IMR-90 (cell line): ENCODE measurements around the gene HNRNPM. TPM values are rescaled to one million over a fixed set of nuclear protein-coding genes. Genes with fewer than 3 reads are reported as not detected.

Experiments used
- ATAC-seq: fragments of 200-7000 bp; cut with Tn5 transposase; 2 replicates; pipeline ENCODE4 v1.9.1; 2020; ENCODE audit warnings: low read depth, mild to moderate bottlenecking, moderate library complexity
- BruUV-seq: library from RNA; stranded (reverse); fragments of 400-500 nt; replicated peaks from 2 replicates; lab custom pipeline; 2021; lab: Mats Ljungman, UMichigan
- CTCF ChIA-PET: fragments of 300-600 bp; formaldehyde crosslinking; extraction: SDS; loops from one replicate; lab custom pipeline; 2021; ENCODE audit warnings: antibody characterized with exemption; lab: Yijun Ruan, JAX
- POLR2A ChIA-PET: fragments of 300-600 bp; sonication (Branson Sonifier 250); formaldehyde crosslinking; loops from one replicate; lab custom pipeline; 2022; ENCODE audit warnings: antibody characterized with exemption; ENCODE audit not compliant: unreplicated experiment; lab: Charles Lee
- DNase-seq: peaks from one replicate; pipeline ENCODE4 v3.0.0; 2013
- H2AFZ ChIP-seq: replicated peaks from 2 replicates; pipeline ENCODE3; 2013; ENCODE audit warnings: low read length, mild to moderate bottlenecking; ENCODE audit not compliant: poor library complexity
- H2AK5ac ChIP-seq: 2 replicates; pipeline ENCODE4 v1.6.1; 2013; ENCODE audit warnings: low read depth, low read length, inconsistent platforms
- H2AK9ac ChIP-seq: replicated peaks from 2 replicates; pipeline ENCODE3; 2013; ENCODE audit warnings: mild to moderate bottlenecking, low read depth, low read length, moderate library complexity; ENCODE audit not compliant: poor library complexity
- H2BK120ac ChIP-seq: 2 replicates; pipeline ENCODE4 v1.6.1; 2013; ENCODE audit warnings: low read depth, low read length, inconsistent platforms
- H2BK15ac ChIP-seq: 3 replicates; pipeline ENCODE4 v1.6.1; 2013; ENCODE audit warnings: low read depth, low read length, inconsistent platforms
- H2BK20ac ChIP-seq: 2 replicates; pipeline ENCODE4 v1.6.1; 2013; ENCODE audit warnings: low read depth, mild to moderate bottlenecking, inconsistent platforms, low read length, moderate library complexity
- H2BK5ac ChIP-seq: 2 replicates; pipeline ENCODE4 v1.6.1; 2013; ENCODE audit warnings: mild to moderate bottlenecking, low read depth, low read length, inconsistent platforms; ENCODE audit not compliant: poor library complexity, severe bottlenecking
- H3K14ac ChIP-seq: replicated peaks from 2 replicates; pipeline ENCODE4 v1.6.1; 2013; ENCODE audit warnings: low read depth, low read length, inconsistent platforms
- H3K18ac ChIP-seq: 2 replicates; pipeline ENCODE4 v1.6.1; 2013; ENCODE audit warnings: low read depth, low read length, control low read depth
- H3K23ac ChIP-seq: 2 replicates; pipeline ENCODE4 v1.6.1; 2013; ENCODE audit warnings: low read depth, low read length, inconsistent platforms
- H3K27ac ChIP-seq: 2 replicates; pipeline ENCODE4 v1.5.1; 2013; ENCODE audit warnings: mild to moderate bottlenecking, control low read depth, low read length; ENCODE audit not compliant: insufficient read depth
- H3K27me3 ChIP-seq: 2 replicates; pipeline ENCODE4 v1.6.1; 2013; ENCODE audit warnings: low read length; ENCODE audit not compliant: control insufficient read depth, insufficient read depth
- H3K36me3 ChIP-seq: 2 replicates; pipeline ENCODE4 v1.6.1; 2013; ENCODE audit warnings: low read length, mixed read lengths; ENCODE audit not compliant: control insufficient read depth, insufficient read depth
- H3K4ac ChIP-seq: 2 replicates; pipeline ENCODE4 v1.6.1; 2013; ENCODE audit warnings: low read depth, low read length, inconsistent platforms
- H3K4me1 ChIP-seq: 2 replicates; pipeline ENCODE4 v1.6.1; 2013; ENCODE audit warnings: low read length, mixed read lengths; ENCODE audit not compliant: control insufficient read depth, insufficient read depth
- H3K4me2 ChIP-seq: 2 replicates; pipeline ENCODE4 v1.6.1; 2013; ENCODE audit warnings: low read depth, mild to moderate bottlenecking, control low read depth, low read length, moderate library complexity
- H3K4me3 ChIP-seq: 2 replicates; pipeline ENCODE4 v1.5.1; 2013; ENCODE audit warnings: low read depth, mild to moderate bottlenecking, control low read depth, low read length, moderate library complexity; ENCODE audit not compliant: insufficient read depth
- H3K56ac ChIP-seq: 2 replicates; pipeline ENCODE4 v1.6.1; 2013; ENCODE audit warnings: low read length, inconsistent platforms; ENCODE audit not compliant: insufficient read depth; ENCODE audit errors: extremely low read depth
- H3K79me1 ChIP-seq, 2 experiments: 2 replicates each; pipeline ENCODE4 v1.6.1; 2013; ENCODE audit warnings: low read length in 2 of 2, inconsistent platforms in 1 of 2, low read depth in 1 of 2
- H3K9ac ChIP-seq: 2 replicates; pipeline ENCODE4 v1.6.1; 2013; ENCODE audit warnings: low read depth, low read length, control low read depth
- H3K9me1 ChIP-seq: 2 replicates; pipeline ENCODE4 v1.6.1; 2013; ENCODE audit warnings: low read length, inconsistent platforms; ENCODE audit not compliant: insufficient read depth
- H3K9me3 ChIP-seq: 2 replicates; pipeline ENCODE4 v1.6.1; 2013; ENCODE audit warnings: low read length; ENCODE audit not compliant: control insufficient read depth, insufficient read depth
- H4K20me1 ChIP-seq: 2 replicates; pipeline ENCODE4 v1.6.1; 2013; ENCODE audit warnings: low read length, inconsistent platforms; ENCODE audit not compliant: insufficient read depth
- H4K5ac ChIP-seq: 2 replicates; pipeline ENCODE4 v1.6.1; 2013; ENCODE audit warnings: mild to moderate bottlenecking, low read depth, low read length, control low read depth
- H4K8ac ChIP-seq, 2 experiments: 2 replicates each; pipeline ENCODE4 v1.6.1; 2013; ENCODE audit warnings: low read depth in 2 of 2, low read length in 2 of 2, control low read depth in 1 of 2, inconsistent platforms in 1 of 2
- H4K91ac ChIP-seq: 2 replicates; pipeline ENCODE4 v1.6.1; 2013; ENCODE audit warnings: low read depth, low read length, inconsistent platforms; ENCODE audit not compliant: insufficient read depth
- BHLHE40 ChIP-seq: fragments of 150-350 bp; IDR thresholded peaks from 2 replicates; pipeline ENCODE4 v1.6.1; 2016; ENCODE audit warnings: mild to moderate bottlenecking, low read depth, low read length
- CTCF ChIP-seq: conservative IDR thresholded peaks from 2 replicates; pipeline ENCODE4 v1.5.1; 2012; ENCODE audit warnings: mild to moderate bottlenecking, low read depth, low read length, improper control_type of control experiment
- ELK1 ChIP-seq: fragments of 150-350 bp; IDR thresholded peaks from 2 replicates; pipeline ENCODE4 v1.6.1; 2016; ENCODE audit warnings: low read depth, mild to moderate bottlenecking, low read length, moderate library complexity, borderline replicate concordance
- FOS ChIP-seq: fragments of 150-350 bp; IDR thresholded peaks from 2 replicates; pipeline ENCODE4 v1.6.1; 2016; ENCODE audit warnings: low read depth, low read length
- MAFK ChIP-seq: IDR thresholded peaks from 2 replicates; pipeline ENCODE4 v1.6.1; 2012; ENCODE audit warnings: low read depth, low read length, improper control_type of control experiment
- MAZ ChIP-seq: IDR thresholded peaks from 2 replicates; pipeline ENCODE4 v1.6.1; 2012; ENCODE audit warnings: low read depth, mild to moderate bottlenecking, low read length, improper control_type of control experiment, moderate library complexity, borderline replicate concordance
- MXI1 ChIP-seq: IDR thresholded peaks from 2 replicates; pipeline ENCODE4 v1.6.1; 2012; ENCODE audit warnings: low read depth, mild to moderate bottlenecking, low read length, moderate library complexity, borderline replicate concordance
- NFE2L2 ChIP-seq: fragments of 150-350 bp; IDR thresholded peaks from 2 replicates; pipeline ENCODE4 v1.6.1; 2016; ENCODE audit warnings: low read depth, mild to moderate bottlenecking, low read length
- POLR2A ChIP-seq: IDR thresholded peaks from 2 replicates; pipeline ENCODE4 v1.6.1; 2012; ENCODE audit warnings: mild to moderate bottlenecking, low read depth, low read length
- RCOR1 ChIP-seq: IDR thresholded peaks from 2 replicates; pipeline ENCODE4 v1.6.1; 2012; ENCODE audit warnings: mild to moderate bottlenecking, low read length, improper control_type of control experiment; ENCODE audit not compliant: insufficient replicate concordance
- RFX5 ChIP-seq: IDR thresholded peaks from 2 replicates; pipeline ENCODE4 v1.8.0; 2012; ENCODE audit warnings: low read depth, mild to moderate bottlenecking, low read length, moderate library complexity
- SMC3 ChIP-seq: fragments of 150-350 bp; IDR thresholded peaks from 2 replicates; pipeline ENCODE4 v1.6.1; 2016; ENCODE audit warnings: low read depth, mild to moderate bottlenecking, antibody characterized with exemption, low read length, moderate library complexity
- USF2 ChIP-seq: fragments of 150-350 bp; IDR thresholded peaks from 2 replicates; pipeline ENCODE4 v1.6.1; 2017; ENCODE audit warnings: mild to moderate bottlenecking, antibody characterized with exemption, low read length, low read depth
- WGBS, 2 experiments: methylation state at CpG; one replicate each; pipeline versions ENCODE4 v1.1.5 to v1.1.7; 2013; ENCODE audit warnings: missing lambda C conversion rate in 2 of 2; ENCODE audit not compliant: insufficient read length in 1 of 2; ENCODE audit errors: extremely low coverage in 2 of 2; 5-methylcytosine and 5-hydroxymethylcytosine counted together
- dilution Hi-C: fragments of 300-500 bp; cut with HindIII; formaldehyde crosslinking; loops from one replicate; pipeline ENCODE4 v1.14.3; 2018; ENCODE audit warnings: low sequenced_read_pairs; ENCODE audit not compliant: unreplicated experiment
- in situ Hi-C: fragments of 300-500 bp; cut with MboI; formaldehyde crosslinking; loops from 3 replicates; pipeline ENCODE4 v1.14.3; 2019; ENCODE audit warnings: low sequenced_read_pairs, inconsistent platforms, mixed read lengths
- intact Hi-C: fragments of 100-400 bp; cut with micrococcal nuclease; formaldehyde crosslinking; loops from 2 replicates; pipeline ENCODE4 v1.10.0; 2022
- polyA plus RNA-seq, 3 experiments: library from polyadenylated mRNA; depleted of rRNA; stranded (reverse); fragments of >200 nt; gene quantifications; 2 replicates each; pipeline ENCODE4 v1.2.3, GENCODE V29; 2012; ENCODE audit warnings: low replicate concordance in 1 of 3
- total RNA-seq: library from RNA; depleted of rRNA; stranded (reverse); fragments of >200 nt; gene quantifications from 2 replicates; pipeline ENCODE4 v1.2.3, GENCODE V29; 2012

The HNRNPM gene
- total and polyA plus RNA-seq, 2 of the 4 experiments (the other 2 are of a cell fraction), result 75.6 to 197 TPM

GRCh38 chr19:8510589-8511115 is 65.9 kb downstream of the HNRNPM start:
- peaks cover 6 to 17% of the 10 kb centered on the region in 2 experiments; a peak in 3 of 4 replicates for H3K79me1 ChIP-seq
- H2BK15ac ChIP-seq, result no peak overlapping the region
- no peaks in the 10 kb centered on the region for H3K9me3 ChIP-seq
- in situ Hi-C loops (no loop called here), dilution Hi-C loops (no loop called here), intact Hi-C loops (no loop called here)
- H2AK9ac ChIP-seq, result peak overlapping the region; percentile 55
- H4K5ac ChIP-seq, result no peak overlapping the region
- no peak overlapping the region for H3K56ac ChIP-seq
- BruUV-seq, result no TSS peak
- no peaks in the 10 kb centered on the region; the same call in 1 of the 2 replicates for H4K20me1 ChIP-seq
- no peak overlapping the region for H2AK5ac ChIP-seq
- ATAC-seq, result no peak
- no peak for DNase-seq
- no peak overlapping the region for H3K23ac ChIP-seq
- TF ChIP-seq MAZ, result no peak
- TF ChIP-seq SMC3, result no peak
- no peak for TF ChIP-seq CTCF
- TF ChIP-seq ELK1, result no peak
- TF ChIP-seq MAFK, result no peak
- TF ChIP-seq USF2, result no peak
- TF ChIP-seq BHLHE40, result no peak
- no peak for TF ChIP-seq NFE2L2
- TF ChIP-seq RFX5, result no peak
- TF ChIP-seq RCOR1, result no peak
- TF ChIP-seq POLR2A, result no peak
- no peak for TF ChIP-seq FOS
- no peak for TF ChIP-seq MXI1
- peaks cover 10% of the 10 kb centered on the region for H3K9me1 ChIP-seq
- H2AFZ ChIP-seq, result no peak overlapping the region
- peaks cover 7% of the 10 kb centered on the region for H3K4me1 ChIP-seq
- 67% methylated on average over 33 of the region's 52 CpGs; no CpG with 5 or more reads in 1 of the 2 experiments for WGBS, 2 experiments
- H3K4me3 ChIP-seq, result no peak overlapping the region
- no peak overlapping the region for H4K8ac ChIP-seq
- no peak overlapping the region for H3K4ac ChIP-seq
- H3K27ac ChIP-seq, result no peak overlapping the region
- no peak overlapping the region for H2BK20ac ChIP-seq
- no peak overlapping the region for H3K4me2 ChIP-seq
- CTCF ChIA-PET, result no interaction called here
- H3K27me3 ChIP-seq, result no peaks in the 10 kb centered on the region
- H3K36me3 ChIP-seq, result peaks cover 2% of the 10 kb centered on the region; the same call in 1 of the 2 replicates
- POLR2A ChIA-PET, result interaction anchor here (0.6 kb wide), 1 partner anchor 16 kb away, joined by 4 read pairs; no protein-coding TSS in a partner anchor
- H3K14ac ChIP-seq, result no peak overlapping the region
- H3K18ac ChIP-seq, result no peak overlapping the region
- no peak overlapping the region for H4K91ac ChIP-seq
- H3K9ac ChIP-seq, result no peak overlapping the region
- H2BK5ac ChIP-seq, result no peak overlapping the region
- no peak overlapping the region for H2BK120ac ChIP-seq
